HepG2 (cell line): Measurements from ENCODE around the gene ANP32B. TPM values are rescaled to one million over a fixed set of nuclear protein-coding genes. Genes with fewer than 3 reads are reported as not detected.

Source experiments
- GABPA ChIP-seq, 2 experiments: IDR thresholded peaks; 2 replicates each; pipeline ENCODE4 v1.6.1; 2011 to 2016; ENCODE audit warnings: low read depth in 2 of 2, low read length in 1 of 2, missing biosample characterization in 1 of 2, missing genetic modification characterization in 1 of 2
- JUND ChIP-seq: sonication (generic); formaldehyde crosslinking; IDR thresholded peaks from 2 replicates; pipeline ENCODE4 v1.8.0; 2022; ENCODE audit warnings: mild to moderate bottlenecking, missing genetic modification reagents
- KAT8 ChIP-seq: IDR thresholded peaks from 2 replicates; pipeline ENCODE4 v1.6.1; 2016; ENCODE audit warnings: missing genetic modification reagents, missing compliant biosample characterization
- KLF6 ChIP-seq: IDR thresholded peaks from 2 replicates; pipeline ENCODE4 v1.8.0; 2016; ENCODE audit warnings: missing biosample characterization, missing genetic modification reagents
- NCOA1 ChIP-seq: sonication (generic); formaldehyde crosslinking; IDR thresholded peaks from 2 replicates; pipeline ENCODE4 v1.9.0; 2021; ENCODE audit warnings: missing genetic modification reagents
- POLR2G ChIP-seq: fragments of 200-400 bp; formaldehyde crosslinking; IDR thresholded peaks from 2 replicates; pipeline ENCODE4 v1.6.1; 2018; ENCODE audit warnings: mild to moderate bottlenecking, low read depth, low read length, moderate library complexity
- SRSF1 ChIP-seq: fragments of 200-400 bp; formaldehyde crosslinking; optimal IDR thresholded peaks from 2 replicates; pipeline ENCODE3; 2017; ENCODE audit warnings: mild to moderate bottlenecking, low read depth, low read length, moderate library complexity
- ZMYM4 ChIP-seq: sonication (generic); formaldehyde crosslinking; IDR thresholded peaks from 2 replicates; pipeline ENCODE4 v1.8.1; 2023; ENCODE audit warnings: mild to moderate bottlenecking, missing genetic modification reagents
- ZNF530 ChIP-seq: sonication (generic); formaldehyde crosslinking; IDR thresholded peaks from 2 replicates; pipeline ENCODE4 v1.5.0; 2020; ENCODE audit warnings: low read depth, mild to moderate bottlenecking, missing genetic modification reagents
- ZNF747 ChIP-seq: sonication (generic); formaldehyde crosslinking; IDR thresholded peaks from 2 replicates; pipeline ENCODE4 v1.8.1; 2023; ENCODE audit warnings: missing genetic modification reagents, mild to moderate bottlenecking, borderline replicate concordance
- ZSCAN20 ChIP-seq: sonication (generic); formaldehyde crosslinking; IDR thresholded peaks from 2 replicates; pipeline ENCODE4 v1.4.0; 2020; ENCODE audit warnings: missing genetic modification reagents, mild to moderate bottlenecking, borderline replicate concordance
- polyA plus RNA-seq, 8 experiments: library from polyadenylated mRNA; depleted of rRNA in 3 of 8; stranded (reverse) in 7 of 8; unstranded in 1 of 8; fragments of >200 nt; fragmentation: Illumina TruSeq in 4 of 8; extraction: Trizol in 4 of 8; gene quantifications; 2 replicates each; pipeline versions ENCODE4 v1.2.1 to v1.2.3, GENCODE V29; 2011 to 2016; ENCODE audit warnings: low read depth in 4 of 8, missing spikeins in 1 of 8, mixed read lengths in 1 of 8; ENCODE audit not compliant: insufficient read depth in 1 of 8
- total RNA-seq, 5 experiments: library from RNA; depleted of rRNA; stranded (reverse); fragments of >200 nt; fragmentation: Illumina TruSeq; extraction: Trizol; gene quantifications; 2 replicates each; pipeline ENCODE4 v1.2.3, GENCODE V29; 2016; ENCODE audit warnings: low read depth in 1 of 5
- TF ChIP-seq, protein P1 (sequence below): sonication (generic); formaldehyde crosslinking; IDR thresholded peaks from 2 replicates; pipeline ENCODE4 v1.5.1; 2020; ENCODE audit warnings: missing genetic modification reagents, mild to moderate bottlenecking, borderline replicate concordance
- TF ChIP-seq, protein P2 (sequence below): sonication (generic); formaldehyde crosslinking; IDR thresholded peaks from 2 replicates; pipeline ENCODE4 v1.8.0; 2022; ENCODE audit warnings: missing genetic modification reagents, mild to moderate bottlenecking, borderline replicate concordance
- TF ChIP-seq, protein P3 (sequence below): sonication (generic); formaldehyde crosslinking; IDR thresholded peaks from 2 replicates; pipeline ENCODE4 v1.8.0; 2022; ENCODE audit warnings: mild to moderate bottlenecking, missing genetic modification reagents, borderline replicate concordance
- TF ChIP-seq, protein P4 (sequence below): sonication (generic); formaldehyde crosslinking; IDR thresholded peaks from 2 replicates; pipeline ENCODE4 v1.4.0; 2020; ENCODE audit warnings: missing genetic modification reagents
- TF ChIP-seq, protein P5 (sequence below): sonication (generic); formaldehyde crosslinking; IDR thresholded peaks from 2 replicates; pipeline ENCODE4 v1.5.0; 2020; ENCODE audit warnings: mild to moderate bottlenecking, missing genetic modification reagents
- TF ChIP-seq, protein P6 (sequence below): sonication (generic); formaldehyde crosslinking; IDR thresholded peaks from 2 replicates; pipeline ENCODE4 v1.5.1; 2020; ENCODE audit warnings: missing genetic modification reagents, mild to moderate bottlenecking, borderline replicate concordance
- TF ChIP-seq, protein P7 (sequence below): sonication (generic); formaldehyde crosslinking; IDR thresholded peaks from 2 replicates; pipeline ENCODE4 v1.5.0; 2020; ENCODE audit warnings: missing genetic modification reagents, mild to moderate bottlenecking, borderline replicate concordance

ANP32B gene
- total and polyA plus RNA-seq, 2 of the 13 experiments (the other 11 are each of a cell fraction or from before 2014, with no cell fraction given) = 22.1 to 37.5 TPM

DNA sequence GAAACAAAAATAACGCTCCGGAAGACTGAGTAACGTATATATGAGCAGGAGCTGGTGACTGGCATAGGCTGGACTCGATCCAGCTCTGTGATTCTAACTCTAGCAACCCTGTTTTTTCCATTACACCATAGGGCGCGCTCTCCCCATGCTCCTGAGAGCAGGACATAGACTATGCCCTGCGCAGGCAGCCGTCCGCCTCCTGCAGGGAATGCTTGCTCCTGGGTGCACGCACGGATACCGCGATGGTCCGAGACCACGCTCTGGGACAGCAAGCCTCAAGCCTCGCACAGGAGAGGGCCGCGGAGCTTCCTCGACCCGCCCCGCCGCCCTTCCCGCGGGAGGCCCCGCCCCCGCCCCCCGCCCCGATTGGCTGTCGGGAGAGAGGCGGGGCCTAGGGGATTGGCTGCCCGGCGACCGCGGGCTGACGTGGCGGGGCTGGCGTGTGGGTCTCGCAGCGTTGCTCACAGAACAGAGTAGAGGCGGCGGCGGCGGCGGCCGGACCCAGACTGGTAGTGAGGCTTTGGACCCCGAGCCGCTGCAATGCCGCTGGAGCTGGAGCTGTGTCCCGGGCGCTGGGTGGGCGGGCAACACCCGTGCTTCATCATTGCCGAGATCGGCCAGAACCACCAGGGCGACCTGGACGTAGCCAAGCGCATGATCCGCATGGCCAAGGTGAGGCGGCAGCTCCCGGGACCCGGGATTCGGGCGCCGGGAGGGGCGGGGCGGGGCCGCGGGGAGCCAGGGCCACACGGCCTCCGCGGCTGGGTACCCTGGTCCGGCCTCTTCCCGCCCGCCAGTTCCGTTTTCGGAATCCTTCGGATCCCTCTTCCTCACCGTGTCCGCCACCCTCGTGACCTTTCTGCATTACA, 73.4 kb downstream of the ANP32B start, which contains the start of gene NANS (continued):
- peak; percentile 73 for TF ChIP-seq ZNF747 (CRISPR knock-in tag)
- peak; percentile 98 for TF ChIP-seq POLR2G
- no peak for TF ChIP-seq GABPA (IDR thresholded peaks at IDR 0.05; ENCODE audit: low read depth, low read length)
- TF ChIP-seq GABPA (CRISPR knock-in tag; IDR thresholded peaks at IDR 0.05; ENCODE audit: low read depth) = peak; percentile 49; the same call in 1 of the 2 replicates
- no peak for TF ChIP-seq ZNF530 (CRISPR knock-in tag)
- 0 out of 2 replicates have a peak, but pooled peaks have one; percentile 30 for TF ChIP-seq KLF6 (CRISPR knock-in tag)
- TF ChIP-seq JUND = no peak
- TF ChIP-seq, protein P1, sequence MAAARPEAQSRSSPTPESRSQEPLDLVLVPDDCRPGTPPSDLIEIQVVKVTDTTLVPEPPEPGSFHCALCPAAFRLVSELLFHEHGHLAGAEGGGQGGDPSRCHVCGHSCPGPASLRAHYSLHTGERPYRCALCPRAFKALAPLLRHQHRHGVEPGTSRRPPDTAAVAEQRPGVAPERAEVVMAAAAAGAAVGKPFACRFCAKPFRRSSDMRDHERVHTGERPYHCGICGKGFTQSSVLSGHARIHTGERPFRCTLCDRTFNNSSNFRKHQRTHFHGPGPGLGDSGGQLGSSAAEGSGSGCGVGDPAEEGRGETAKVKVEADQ = peak; percentile 54; the same call in 1 of the 2 replicates
- TF ChIP-seq, protein P2, sequence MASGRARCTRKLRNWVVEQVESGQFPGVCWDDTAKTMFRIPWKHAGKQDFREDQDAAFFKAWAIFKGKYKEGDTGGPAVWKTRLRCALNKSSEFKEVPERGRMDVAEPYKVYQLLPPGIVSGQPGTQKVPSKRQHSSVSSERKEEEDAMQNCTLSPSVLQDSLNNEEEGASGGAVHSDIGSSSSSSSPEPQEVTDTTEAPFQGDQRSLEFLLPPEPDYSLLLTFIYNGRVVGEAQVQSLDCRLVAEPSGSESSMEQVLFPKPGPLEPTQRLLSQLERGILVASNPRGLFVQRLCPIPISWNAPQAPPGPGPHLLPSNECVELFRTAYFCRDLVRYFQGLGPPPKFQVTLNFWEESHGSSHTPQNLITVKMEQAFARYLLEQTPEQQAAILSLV (CRISPR knock-in tag) = peak; percentile 91; the same call in 1 of the 2 replicates
- peak; percentile 85 for TF ChIP-seq ZSCAN20 (CRISPR knock-in tag)
- TF ChIP-seq SRSF1 = peak; percentile 49
- TF ChIP-seq, protein P3, sequence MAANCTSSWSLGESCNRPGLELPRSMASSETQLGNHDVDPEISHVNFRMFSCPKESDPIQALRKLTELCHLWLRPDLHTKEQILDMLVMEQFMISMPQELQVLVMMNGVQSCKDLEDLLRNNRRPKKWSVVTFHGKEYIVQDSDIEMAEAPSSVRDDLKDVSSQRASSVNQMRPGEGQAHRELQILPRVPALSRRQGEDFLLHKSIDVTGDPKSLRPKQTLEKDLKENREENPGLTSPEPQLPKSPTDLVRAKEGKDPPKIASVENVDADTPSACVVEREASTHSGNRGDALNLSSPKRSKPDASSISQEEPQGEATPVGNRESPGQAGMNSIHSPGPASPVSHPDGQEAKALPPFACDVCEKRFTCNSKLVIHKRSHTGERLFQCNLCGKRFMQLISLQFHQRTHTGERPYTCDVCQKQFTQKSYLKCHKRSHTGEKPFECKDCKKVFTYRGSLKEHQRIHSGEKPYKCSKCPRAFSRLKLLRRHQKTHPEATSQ = no peak
- TF ChIP-seq, protein P4, sequence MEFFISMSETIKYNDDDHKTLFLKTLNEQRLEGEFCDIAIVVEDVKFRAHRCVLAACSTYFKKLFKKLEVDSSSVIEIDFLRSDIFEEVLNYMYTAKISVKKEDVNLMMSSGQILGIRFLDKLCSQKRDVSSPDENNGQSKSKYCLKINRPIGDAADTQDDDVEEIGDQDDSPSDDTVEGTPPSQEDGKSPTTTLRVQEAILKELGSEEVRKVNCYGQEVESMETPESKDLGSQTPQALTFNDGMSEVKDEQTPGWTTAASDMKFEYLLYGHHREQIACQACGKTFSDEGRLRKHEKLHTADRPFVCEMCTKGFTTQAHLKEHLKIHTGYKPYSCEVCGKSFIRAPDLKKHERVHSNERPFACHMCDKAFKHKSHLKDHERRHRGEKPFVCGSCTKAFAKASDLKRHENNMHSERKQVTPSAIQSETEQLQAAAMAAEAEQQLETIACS (CRISPR knock-in tag) = no peak
- peak; percentile 82 for TF ChIP-seq ZMYM4 (CRISPR knock-in tag)
- TF ChIP-seq, protein P5, sequence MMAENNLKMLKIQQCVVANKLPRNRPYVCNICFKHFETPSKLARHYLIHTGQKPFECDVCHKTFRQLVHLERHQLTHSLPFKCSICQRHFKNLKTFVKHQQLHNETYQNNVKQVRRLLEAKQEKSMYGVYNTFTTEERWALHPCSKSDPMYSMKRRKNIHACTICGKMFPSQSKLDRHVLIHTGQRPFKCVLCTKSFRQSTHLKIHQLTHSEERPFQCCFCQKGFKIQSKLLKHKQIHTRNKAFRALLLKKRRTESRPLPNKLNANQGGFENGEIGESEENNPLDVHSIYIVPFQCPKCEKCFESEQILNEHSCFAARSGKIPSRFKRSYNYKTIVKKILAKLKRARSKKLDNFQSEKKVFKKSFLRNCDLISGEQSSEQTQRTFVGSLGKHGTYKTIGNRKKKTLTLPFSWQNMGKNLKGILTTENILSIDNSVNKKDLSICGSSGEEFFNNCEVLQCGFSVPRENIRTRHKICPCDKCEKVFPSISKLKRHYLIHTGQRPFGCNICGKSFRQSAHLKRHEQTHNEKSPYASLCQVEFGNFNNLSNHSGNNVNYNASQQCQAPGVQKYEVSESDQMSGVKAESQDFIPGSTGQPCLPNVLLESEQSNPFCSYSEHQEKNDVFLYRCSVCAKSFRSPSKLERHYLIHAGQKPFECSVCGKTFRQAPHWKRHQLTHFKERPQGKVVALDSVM (CRISPR knock-in tag) = peak; percentile 84
- peak; percentile 68 for TF ChIP-seq KAT8 (CRISPR knock-in tag)
- TF ChIP-seq, protein P6, sequence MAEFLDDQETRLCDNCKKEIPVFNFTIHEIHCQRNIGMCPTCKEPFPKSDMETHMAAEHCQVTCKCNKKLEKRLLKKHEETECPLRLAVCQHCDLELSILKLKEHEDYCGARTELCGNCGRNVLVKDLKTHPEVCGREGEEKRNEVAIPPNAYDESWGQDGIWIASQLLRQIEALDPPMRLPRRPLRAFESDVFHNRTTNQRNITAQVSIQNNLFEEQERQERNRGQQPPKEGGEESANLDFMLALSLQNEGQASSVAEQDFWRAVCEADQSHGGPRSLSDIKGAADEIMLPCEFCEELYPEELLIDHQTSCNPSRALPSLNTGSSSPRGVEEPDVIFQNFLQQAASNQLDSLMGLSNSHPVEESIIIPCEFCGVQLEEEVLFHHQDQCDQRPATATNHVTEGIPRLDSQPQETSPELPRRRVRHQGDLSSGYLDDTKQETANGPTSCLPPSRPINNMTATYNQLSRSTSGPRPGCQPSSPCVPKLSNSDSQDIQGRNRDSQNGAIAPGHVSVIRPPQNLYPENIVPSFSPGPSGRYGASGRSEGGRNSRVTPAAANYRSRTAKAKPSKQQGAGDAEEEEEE (CRISPR knock-in tag) = 0 out of 2 replicates have a peak, but pooled peaks have one; percentile 19
- no peak for TF ChIP-seq NCOA1
- TF ChIP-seq, protein P7, sequence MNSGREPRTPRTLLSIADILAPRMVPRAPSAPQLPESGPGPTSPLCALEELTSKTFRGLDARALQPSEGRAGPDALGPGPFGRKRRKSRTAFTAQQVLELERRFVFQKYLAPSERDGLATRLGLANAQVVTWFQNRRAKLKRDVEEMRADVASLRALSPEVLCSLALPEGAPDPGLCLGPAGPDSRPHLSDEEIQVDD (CRISPR knock-in tag) = no peak
